ENCODE measurements around the gene DKKL1. TPM values are rescaled to one million over a fixed set of nuclear protein-coding genes. Genes with fewer than 3 reads are reported as not detected.

The DKKL1 gene
- total RNA-seq, 2 donors from 2014 or later, result 1.8 to 2.1 TPM

- no peak overlapping the region for H3K27ac Mint-ChIP-seq
- H3K9me3 Mint-ChIP-seq, result peaks cover 20% of the 10 kb centered on the region
- no CpG with 5 or more reads among the region's 1 CpG for WGBS, 2 experiments (ENCODE audit: insufficient coverage in 1 of 2, insufficient read length in 1 of 2)
- TF ChIP-seq CTCF (conservative IDR thresholded peaks at IDR 0.05), result no peak
- H3K4me1 Mint-ChIP-seq, result no peaks in the 10 kb centered on the region
- no peaks in the 10 kb centered on the region for H3K36me3 Mint-ChIP-seq (ENCODE audit: low read depth)
- DNase-seq, result no peak
- H3K27me3 ChIP-seq (ENCODE audit: control insufficient read depth, insufficient read depth, low read length, poor library complexity, severe bottlenecking), result no peaks in the 10 kb centered on the region
- no peak overlapping the region for H3K27ac ChIP-seq (ENCODE audit: low read depth, low read length)
- peaks cover 10% of the 10 kb centered on the region for H3K9me3 ChIP-seq (ENCODE audit: control insufficient read depth, low read length)
- no peak overlapping the region for H3K4me3 Mint-ChIP-seq
- H3K27me3 Mint-ChIP-seq (ENCODE audit: insufficient read depth), result peaks cover 20% of the 10 kb centered on the region
- no peak overlapping the region for H3K9ac ChIP-seq (ENCODE audit: extremely low read depth, low read length, poor library complexity, severe bottlenecking)
- H3K4me1 ChIP-seq (ENCODE audit: control insufficient read depth, insufficient read depth, low read length), result no peaks in the 10 kb centered on the region
- H3K4me3 ChIP-seq (ENCODE audit: low read length), result no peak overlapping the region
- no peaks in the 10 kb centered on the region for H3K36me3 ChIP-seq (ENCODE audit: control insufficient read depth, insufficient read depth, low read length)
These were observed 19.9 kb downstream of the DKKL1 start for GRCh38 chr19:49383599-49383998.

- no peak within 1 kb of the TSS for H3K4me3 ChIP-seq (ENCODE audit: low read length)
- no peak within 1 kb of the TSS for H3K9ac ChIP-seq (ENCODE audit: extremely low read depth, low read length, poor library complexity, severe bottlenecking)
- H3K4me1 ChIP-seq (ENCODE audit: control insufficient read depth, insufficient read depth, low read length), result no peaks in the 10 kb centered on the region
- H3K36me3 ChIP-seq (ENCODE audit: control insufficient read depth, insufficient read depth, low read length), result no peaks in the 10 kb centered on the region
- H3K27ac ChIP-seq (ENCODE audit: low read depth, low read length), result no peak within 1 kb of the TSS
- Mint-ChIP-seq H3K9me3 (peaks cover 6% of the 10 kb centered on the region), H3K27ac (no peak within 1 kb of the TSS), H3K36me3 (ENCODE audit: low read depth) (no peaks in the 10 kb centered on the region), H3K4me1 (no peaks in the 10 kb centered on the region), H3K4me3 (no peak within 1 kb of the TSS), H3K27me3 (ENCODE audit: insufficient read depth) (peaks cover 32% of the 10 kb centered on the region)
- TF ChIP-seq CTCF (conservative IDR thresholded peaks at IDR 0.05), result no peak
- peaks cover 6% of the 10 kb centered on the region for H3K27me3 ChIP-seq (ENCODE audit: control insufficient read depth, insufficient read depth, low read length, poor library complexity, severe bottlenecking)
- no peak for DNase-seq
- 95% methylated on average over 30 to 40 of the region's 40 CpGs for WGBS, 2 experiments (ENCODE audit: insufficient coverage in 1 of 2, insufficient read length in 1 of 2)
- no peaks in the 10 kb centered on the region for H3K9me3 ChIP-seq (ENCODE audit: control insufficient read depth, low read length)
These were observed 24.3 kb downstream of the DKKL1 start, which contains the start of gene KASH5 for GRCh38 chr19:49387936-49388372. Gene KASH5 (plus strand): TSS chr19:49388249. CDS start chr19:49390884, 2,635 bp downstream.

- no peaks in the 10 kb centered on the region for H3K9me3 ChIP-seq (ENCODE audit: control insufficient read depth, low read length)
- DNase-seq, result no peak
- no peaks in the 10 kb centered on the region for H3K36me3 ChIP-seq (ENCODE audit: control insufficient read depth, insufficient read depth, low read length)
- H3K27me3 ChIP-seq (ENCODE audit: control insufficient read depth, insufficient read depth, low read length, poor library complexity, severe bottlenecking), result peaks cover 9% of the 10 kb centered on the region
- no peak for TF ChIP-seq CTCF (conservative IDR thresholded peaks at IDR 0.05)
- 91 to 95% methylated on average over 17 to 20 of the region's 20 CpGs for WGBS, 2 experiments (ENCODE audit: insufficient coverage in 1 of 2, insufficient read length in 1 of 2)
- no peak overlapping the region for H3K4me3 ChIP-seq (ENCODE audit: low read length)
- H3K9me3 Mint-ChIP-seq, result peaks cover 1% of the 10 kb centered on the region
- H3K27me3 Mint-ChIP-seq (ENCODE audit: insufficient read depth), result peaks cover 28% of the 10 kb centered on the region
- H3K4me1 ChIP-seq (ENCODE audit: control insufficient read depth, insufficient read depth, low read length), result no peaks in the 10 kb centered on the region
- no peak overlapping the region for H3K27ac ChIP-seq (ENCODE audit: low read depth, low read length)
- H3K4me1 Mint-ChIP-seq, result no peaks in the 10 kb centered on the region
- H3K4me3 Mint-ChIP-seq, result no peak overlapping the region
- no peak overlapping the region for H3K27ac Mint-ChIP-seq
- H3K36me3 Mint-ChIP-seq (ENCODE audit: low read depth), result no peaks in the 10 kb centered on the region
- H3K9ac ChIP-seq (ENCODE audit: extremely low read depth, low read length, poor library complexity, severe bottlenecking), result no peak overlapping the region
These were observed 25.7 kb downstream of the DKKL1 start for GRCh38 chr19:49389406-49389805.

All from endodermal cell (in vitro differentiated cells).